ENCODE measurements around the gene TGM6. TPM values are rescaled to one million over a fixed set of nuclear protein-coding genes. Genes with fewer than 3 reads are reported as not detected.

TGM6 gene
- polyA plus RNA-seq, 1 donor from 2014 or later, result not detected

DNA sequence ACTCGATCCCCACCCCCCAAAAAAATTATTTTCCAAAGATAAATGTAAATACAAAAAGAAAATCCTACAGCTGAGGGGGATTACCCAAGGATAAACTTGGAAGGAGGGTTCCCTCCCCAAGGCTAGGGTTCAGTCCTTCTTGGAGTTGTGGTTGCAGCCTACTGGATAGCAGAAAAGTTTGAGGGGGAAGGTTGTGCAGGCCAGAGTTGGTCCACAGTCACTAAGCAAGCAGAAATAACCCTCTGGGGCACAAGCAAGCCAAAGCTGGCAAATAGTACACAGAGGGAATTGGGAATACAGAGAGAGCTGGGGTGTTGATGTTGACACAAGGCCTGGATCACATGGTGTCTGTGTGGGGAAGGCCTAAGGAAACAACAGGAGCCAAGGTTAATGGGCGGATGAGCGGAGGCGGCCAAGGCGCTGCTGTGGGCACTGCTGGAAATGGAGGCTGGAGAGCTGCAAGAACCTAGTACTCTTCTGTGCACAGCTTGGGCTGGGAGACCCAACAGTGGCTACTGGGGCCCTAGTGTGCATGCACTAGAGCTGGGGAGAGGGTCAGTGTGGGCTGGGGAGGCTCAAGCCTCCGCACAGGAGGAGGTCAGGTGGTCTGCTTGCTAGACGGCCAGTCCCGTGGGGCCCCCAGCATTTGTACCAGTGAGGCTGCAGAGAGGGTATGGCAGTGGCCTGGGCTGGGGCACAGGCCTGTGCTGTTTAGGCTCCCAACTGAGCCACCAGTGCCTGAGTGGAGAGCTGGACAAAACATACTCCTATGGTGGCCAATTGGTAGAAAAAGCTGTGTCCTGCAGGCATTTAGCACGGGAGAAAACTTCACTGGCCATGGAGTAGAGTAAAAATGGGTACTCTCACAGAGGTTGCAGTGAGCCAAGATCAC, 95.4 kb downstream of the TGM6 start:
- no peak overlapping the region for H3K4me3 ChIP-seq (ENCODE audit: low read length)

DNA sequence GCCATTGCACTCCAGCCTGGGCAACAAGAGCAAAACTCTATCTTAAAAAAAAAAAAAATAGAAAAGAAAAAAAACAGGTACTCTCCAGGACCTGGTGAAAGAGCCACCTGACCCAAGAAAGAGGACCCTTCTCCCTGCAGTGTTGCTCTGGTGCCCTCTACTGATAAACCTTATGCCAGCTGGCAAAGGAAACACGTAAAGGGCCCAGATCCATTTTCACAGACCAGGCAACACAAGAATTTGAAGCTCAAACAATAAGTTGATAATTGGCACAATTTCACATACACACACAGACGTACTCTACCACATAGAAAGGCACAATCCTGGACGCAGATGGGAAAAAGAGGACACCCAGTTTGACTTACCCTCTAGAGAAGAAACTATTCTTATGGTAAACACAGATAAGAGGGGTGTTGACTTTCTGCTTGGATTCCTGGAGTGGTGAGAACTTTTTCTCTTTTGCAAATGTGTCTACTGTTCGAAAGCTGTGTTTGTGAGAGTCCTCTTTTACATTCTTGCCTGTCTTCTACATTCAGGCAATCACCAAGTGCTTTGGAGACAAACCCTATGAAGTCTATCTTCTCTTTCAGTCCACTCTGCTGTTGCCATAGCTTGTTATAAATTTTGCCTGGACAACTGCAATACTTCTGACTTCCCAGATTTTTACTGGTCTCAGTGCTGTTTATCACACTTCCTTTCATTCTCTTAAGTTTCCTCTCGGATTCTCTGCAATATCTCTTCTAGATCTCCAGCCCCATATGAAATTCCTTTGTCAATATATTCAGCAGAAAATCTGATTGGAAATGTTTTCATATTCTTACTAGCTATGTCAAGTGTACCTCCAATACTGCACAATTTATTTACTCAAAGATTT, 96.3 kb downstream of the TGM6 start:
- Histone ChIP-seq H2AFZ (ENCODE audit: low read depth, low read length) (no peak overlapping the region), H3K9ac (ENCODE audit: low read length) (no peak overlapping the region), H3K27ac (ENCODE audit: low read length) (no peak overlapping the region), H3K9me2 (ENCODE audit: insufficient read depth, low read length) (no peaks in the 10 kb centered on the region), H3F3A (ENCODE audit: insufficient read depth, low read length, poor library complexity, severe bottlenecking) (no peaks in the 10 kb centered on the region), H3K9me3 (ENCODE audit: low read length) (no peaks in the 10 kb centered on the region), H3K79me2 (replicated peaks; ENCODE audit: insufficient read depth, low read length) (no peaks in the 10 kb centered on the region), H3K4me2 (ENCODE audit: low read length) (no peak overlapping the region), H4K20me1 (ENCODE audit: insufficient read depth) (no peaks in the 10 kb centered on the region), H3K4me3 (ENCODE audit: low read length) (no peak overlapping the region), H3K27me3 (ENCODE audit: insufficient read depth, low read depth, low read length) (no peaks in the 10 kb centered on the region), H3K36me3 (ENCODE audit: insufficient read depth, low read length) (peaks cover 6% of the 10 kb centered on the region)
- TF ChIP-seq EP300 (conservative IDR thresholded peaks at IDR 0.05; ENCODE audit: poor library complexity, severe bottlenecking) (no peak), EZH2 (IDR thresholded peaks at IDR 0.05; ENCODE audit: borderline replicate concordance, insufficient read depth, low read length, poor library complexity, severe bottlenecking) (no peak), RAD21 (conservative IDR thresholded peaks at IDR 0.05) (no peak), MXI1 (conservative IDR thresholded peaks at IDR 0.05; ENCODE audit: poor library complexity, severe bottlenecking) (no peak)
- TF ChIP-seq, protein P1, sequence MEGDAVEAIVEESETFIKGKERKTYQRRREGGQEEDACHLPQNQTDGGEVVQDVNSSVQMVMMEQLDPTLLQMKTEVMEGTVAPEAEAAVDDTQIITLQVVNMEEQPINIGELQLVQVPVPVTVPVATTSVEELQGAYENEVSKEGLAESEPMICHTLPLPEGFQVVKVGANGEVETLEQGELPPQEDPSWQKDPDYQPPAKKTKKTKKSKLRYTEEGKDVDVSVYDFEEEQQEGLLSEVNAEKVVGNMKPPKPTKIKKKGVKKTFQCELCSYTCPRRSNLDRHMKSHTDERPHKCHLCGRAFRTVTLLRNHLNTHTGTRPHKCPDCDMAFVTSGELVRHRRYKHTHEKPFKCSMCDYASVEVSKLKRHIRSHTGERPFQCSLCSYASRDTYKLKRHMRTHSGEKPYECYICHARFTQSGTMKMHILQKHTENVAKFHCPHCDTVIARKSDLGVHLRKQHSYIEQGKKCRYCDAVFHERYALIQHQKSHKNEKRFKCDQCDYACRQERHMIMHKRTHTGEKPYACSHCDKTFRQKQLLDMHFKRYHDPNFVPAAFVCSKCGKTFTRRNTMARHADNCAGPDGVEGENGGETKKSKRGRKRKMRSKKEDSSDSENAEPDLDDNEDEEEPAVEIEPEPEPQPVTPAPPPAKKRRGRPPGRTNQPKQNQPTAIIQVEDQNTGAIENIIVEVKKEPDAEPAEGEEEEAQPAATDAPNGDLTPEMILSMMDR (IDR thresholded peaks at IDR 0.05; ENCODE audit: poor library complexity, severe bottlenecking), result no peak

More for the DNA sequence above, 95.4 kb downstream of the TGM6 start:
- no peaks in the 10 kb centered on the region for H3K27me3 ChIP-seq (ENCODE audit: insufficient read depth, low read depth, low read length)
- H3K4me2 ChIP-seq (ENCODE audit: low read length), result no peak overlapping the region
- H4K20me1 ChIP-seq (ENCODE audit: insufficient read depth), result no peaks in the 10 kb centered on the region
- no peak overlapping the region for H3K27ac ChIP-seq (ENCODE audit: low read length)
- H3K79me2 ChIP-seq (replicated peaks; ENCODE audit: insufficient read depth, low read length), result no peaks in the 10 kb centered on the region
- TF ChIP-seq SMC3 (conservative IDR thresholded peaks at IDR 0.05; ENCODE audit: poor library complexity), result no peak
- no peak for TF ChIP-seq RAD21 (conservative IDR thresholded peaks at IDR 0.05)
- no peak for TF ChIP-seq TAF1 (IDR thresholded peaks at IDR 0.05; ENCODE audit: low read depth)
- no peak for TF ChIP-seq POLR2AphosphoS5 (IDR thresholded peaks at IDR 0.05)
- TF ChIP-seq EP300 (conservative IDR thresholded peaks at IDR 0.05; ENCODE audit: poor library complexity, severe bottlenecking), result no peak
- TF ChIP-seq, protein P1 (IDR thresholded peaks at IDR 0.05; ENCODE audit: poor library complexity, severe bottlenecking), result no peak
- TF ChIP-seq, protein P2, sequence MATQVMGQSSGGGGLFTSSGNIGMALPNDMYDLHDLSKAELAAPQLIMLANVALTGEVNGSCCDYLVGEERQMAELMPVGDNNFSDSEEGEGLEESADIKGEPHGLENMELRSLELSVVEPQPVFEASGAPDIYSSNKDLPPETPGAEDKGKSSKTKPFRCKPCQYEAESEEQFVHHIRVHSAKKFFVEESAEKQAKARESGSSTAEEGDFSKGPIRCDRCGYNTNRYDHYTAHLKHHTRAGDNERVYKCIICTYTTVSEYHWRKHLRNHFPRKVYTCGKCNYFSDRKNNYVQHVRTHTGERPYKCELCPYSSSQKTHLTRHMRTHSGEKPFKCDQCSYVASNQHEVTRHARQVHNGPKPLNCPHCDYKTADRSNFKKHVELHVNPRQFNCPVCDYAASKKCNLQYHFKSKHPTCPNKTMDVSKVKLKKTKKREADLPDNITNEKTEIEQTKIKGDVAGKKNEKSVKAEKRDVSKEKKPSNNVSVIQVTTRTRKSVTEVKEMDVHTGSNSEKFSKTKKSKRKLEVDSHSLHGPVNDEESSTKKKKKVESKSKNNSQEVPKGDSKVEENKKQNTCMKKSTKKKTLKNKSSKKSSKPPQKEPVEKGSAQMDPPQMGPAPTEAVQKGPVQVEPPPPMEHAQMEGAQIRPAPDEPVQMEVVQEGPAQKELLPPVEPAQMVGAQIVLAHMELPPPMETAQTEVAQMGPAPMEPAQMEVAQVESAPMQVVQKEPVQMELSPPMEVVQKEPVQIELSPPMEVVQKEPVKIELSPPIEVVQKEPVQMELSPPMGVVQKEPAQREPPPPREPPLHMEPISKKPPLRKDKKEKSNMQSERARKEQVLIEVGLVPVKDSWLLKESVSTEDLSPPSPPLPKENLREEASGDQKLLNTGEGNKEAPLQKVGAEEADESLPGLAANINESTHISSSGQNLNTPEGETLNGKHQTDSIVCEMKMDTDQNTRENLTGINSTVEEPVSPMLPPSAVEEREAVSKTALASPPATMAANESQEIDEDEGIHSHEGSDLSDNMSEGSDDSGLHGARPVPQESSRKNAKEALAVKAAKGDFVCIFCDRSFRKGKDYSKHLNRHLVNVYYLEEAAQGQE (IDR thresholded peaks at IDR 0.05; ENCODE audit: borderline replicate concordance), result no peak
- no peak for TF ChIP-seq EZH2 (IDR thresholded peaks at IDR 0.05; ENCODE audit: borderline replicate concordance, insufficient read depth, low read length, poor library complexity, severe bottlenecking)
- no peak for TF ChIP-seq MXI1 (conservative IDR thresholded peaks at IDR 0.05; ENCODE audit: poor library complexity, severe bottlenecking)
- no peak overlapping the region for H2AFZ ChIP-seq (ENCODE audit: low read depth, low read length)
- no peaks in the 10 kb centered on the region for H3K9me3 ChIP-seq (ENCODE audit: low read length)
- H3F3A ChIP-seq (ENCODE audit: insufficient read depth, low read length, poor library complexity, severe bottlenecking), result no peaks in the 10 kb centered on the region
- no peak overlapping the region for H3K9ac ChIP-seq (ENCODE audit: low read length)
- H3K36me3 ChIP-seq (ENCODE audit: insufficient read depth, low read length), result peaks cover 6% of the 10 kb centered on the region
- H3K9me2 ChIP-seq (ENCODE audit: insufficient read depth, low read length), result no peaks in the 10 kb centered on the region
